A549 (cell line): Measurements from ENCODE around the gene ADGRE1. TPM values are rescaled to one million over a fixed set of nuclear protein-coding genes. Genes with fewer than 3 reads are reported as not detected.
A peak's percentile ranks its signal among the peaks of the same experiment; 100 is the strongest.

Source experiments
- ATAC-seq, 2 experiments: fragments of 200-7000 bp in 1 of 2; fragments of >200 bp in 1 of 2; cut with Nextera tagmentation in 1 of 2; cut with Tn5 transposase in 1 of 2; 3 replicates each; pipeline versions ENCODE4 v1.8.0 to v1.9.1; 2018 to 2020; ENCODE audit warnings: mild to moderate bottlenecking in 1 of 2, moderate library complexity in 1 of 2
- CTCF ChIA-PET: fragments of 300-600 bp; sonication (Branson Sonifier 250); formaldehyde crosslinking; extraction: SDS; loops from one replicate; lab custom pipeline; 2021; ENCODE audit warnings: antibody characterized with exemption, inconsistent platforms; lab: Yijun Ruan, JAX
- POLR2A ChIA-PET: fragments of 350-600 bp; formaldehyde crosslinking; extraction: SDS; loops from one replicate; lab custom pipeline; 2021; ENCODE audit warnings: antibody characterized with exemption, inconsistent platforms; lab: Yijun Ruan, JAX
- DNase-seq, 2 experiments: peaks; one replicate each; pipeline versions ENCODE4 v3.0.0 to v3.0.0-alpha.2; 2011 to 2016; ENCODE audit warnings: low read depth in 1 of 2, low spot score in 1 of 2
- FAIRE-seq: peaks from 2 replicates; lab custom pipeline; 2011; peaks lifted over from hg19 to GRCh38; lab: Jason Lieb, UNC
- H3K27ac ChIP-seq, 2 experiments: fragments of >200 bp; sonication (Bioruptor Twin); formaldehyde crosslinking; 3 replicates each; pipeline ENCODE4 v1.5.1; 2016 to 2017
- H3K4me1 ChIP-seq: fragments of >200 bp; sonication (Bioruptor Twin); formaldehyde crosslinking; 3 replicates; pipeline ENCODE4 v1.6.1; 2016
- H3K4me2 ChIP-seq: fragments of >200 bp; sonication (Bioruptor Twin); formaldehyde crosslinking; 3 replicates; pipeline ENCODE4 v1.6.1; 2016
- H3K4me3 ChIP-seq: fragments of >200 bp; sonication (Bioruptor Twin); formaldehyde crosslinking; 3 replicates; pipeline ENCODE4 v1.5.1; 2016
- H3K9me3 ChIP-seq: fragments of >200 bp; sonication (Bioruptor Twin); formaldehyde crosslinking; 3 replicates; pipeline ENCODE4 v1.6.1; 2016
- BHLHE40 ChIP-seq: IDR thresholded peaks from 2 replicates; pipeline ENCODE4 v1.6.1; 2012; ENCODE audit warnings: low read depth, low read length, inconsistent platforms
- CBX2 ChIP-seq: fragments of 200-600 bp; sonication (generic); IDR thresholded peaks from 2 replicates; pipeline ENCODE4 v1.6.1; 2016; ENCODE audit warnings: low read depth, mild to moderate bottlenecking, borderline replicate concordance
- CBX8 ChIP-seq: fragments of 200-600 bp; sonication (generic); IDR thresholded peaks from 2 replicates; pipeline ENCODE4 v1.6.1; 2016
- CHD2 ChIP-seq: fragments of 150-350 bp; IDR thresholded peaks from 2 replicates; pipeline ENCODE4 v1.6.1; 2014; ENCODE audit warnings: low read length; ENCODE audit not compliant: partially characterized antibody
- ESRRA ChIP-seq: fragments of 150-350 bp; IDR thresholded peaks from 2 replicates; pipeline ENCODE4 v1.6.1; 2014; ENCODE audit warnings: mild to moderate bottlenecking, low read length, borderline replicate concordance
- GATA3 ChIP-seq: IDR thresholded peaks from 2 replicates; pipeline ENCODE4 v1.6.1; 2012; ENCODE audit warnings: borderline replicate concordance
- HEYL ChIP-seq: fragments of 250-450 bp; sonication (Bioruptor Pico); IDR thresholded peaks from 2 replicates; pipeline ENCODE4 v1.8.0; 2021; ENCODE audit warnings: mild to moderate bottlenecking, moderate library complexity
- HOXB5 ChIP-seq: fragments of 250-450 bp; sonication (Bioruptor Pico); IDR thresholded peaks from 2 replicates; pipeline ENCODE4 v1.5.0; 2020; ENCODE audit warnings: mild to moderate bottlenecking, moderate library complexity
- MAZ ChIP-seq: fragments of 150-350 bp; IDR thresholded peaks from 2 replicates; pipeline ENCODE4 v1.6.1; 2014; ENCODE audit warnings: antibody characterized with exemption, low read depth, low read length, borderline replicate concordance
- NFE2L2 ChIP-seq: fragments of 150-350 bp; conservative IDR thresholded peaks from 2 replicates; pipeline ENCODE4 v1.6.1; 2014; ENCODE audit warnings: low read length
- PHF8 ChIP-seq: fragments of 200-600 bp; sonication (generic); IDR thresholded peaks from 2 replicates; pipeline ENCODE4 v1.6.1; 2016; ENCODE audit warnings: low read depth, mild to moderate bottlenecking, antibody characterized with exemption, moderate library complexity, borderline replicate concordance
- POLR2A ChIP-seq: IDR thresholded peaks from 2 replicates; pipeline ENCODE4 v1.6.1; 2012; ENCODE audit warnings: mild to moderate bottlenecking, low read length
- POLR2AphosphoS2 ChIP-seq: conservative IDR thresholded peaks from 2 replicates; pipeline ENCODE4 v1.6.1; 2012; ENCODE audit warnings: low read length, improper control_type of control experiment, inconsistent platforms
- RAD21 ChIP-seq, 2 experiments: fragments of >200 bp in 1 of 2; sonication (Bioruptor Twin) in 1 of 2; formaldehyde crosslinking in 1 of 2; IDR thresholded peaks in 1 of 2; conservative IDR thresholded peaks in 1 of 2; 2 replicates in 1 of 2; 3 replicates in 1 of 2; pipeline ENCODE4 v1.6.1; 2012 to 2018; ENCODE audit warnings: inconsistent platforms in 1 of 2
- SREBF2 ChIP-seq: fragments of 450-650 bp; IDR thresholded peaks from 2 replicates; pipeline ENCODE4 v1.6.1; 2014; ENCODE audit warnings: mild to moderate bottlenecking, moderate library complexity
- ZFP36 ChIP-seq: fragments of 450-650 bp; IDR thresholded peaks from 2 replicates; pipeline ENCODE4 v1.6.1; 2014; ENCODE audit warnings: borderline replicate concordance; ENCODE audit not compliant: partially characterized antibody
- ZSCAN20 ChIP-seq: fragments of 250-450 bp; sonication (Bioruptor Pico); IDR thresholded peaks from 2 replicates; pipeline ENCODE4 v1.8.0; 2022; ENCODE audit warnings: mild to moderate bottlenecking, moderate library complexity
- WGBS: methylation state at CpG from one replicate; pipeline ENCODE4 v1.1.6; 2017; ENCODE audit errors: missing lambda C conversion rate; 5-methylcytosine and 5-hydroxymethylcytosine counted together
- polyA plus RNA-seq, 4 experiments: library from polyadenylated mRNA; depleted of rRNA in 3 of 4; stranded (reverse); fragments of >200 nt; fragmentation: RNase III in 1 of 4; extraction: RNeasy Plus Mini Kit Qiagen cat#74134 plus additional on column Dnase treatment in 1 of 4; gene quantifications; 2 replicates in 3 of 4; 3 replicates in 1 of 4; pipeline ENCODE4 v1.2.3, GENCODE V29; 2011 to 2017
- TF ChIP-seq, protein P1 (sequence below): fragments of 250-450 bp; sonication (Bioruptor Pico); IDR thresholded peaks from 2 replicates; pipeline ENCODE4 v1.5.0; 2021; ENCODE audit warnings: mild to moderate bottlenecking, moderate library complexity, borderline replicate concordance
- TF ChIP-seq, protein P2 (sequence below): fragments of 450-650 bp; IDR thresholded peaks from 2 replicates; pipeline ENCODE4 v1.6.1; 2014; ENCODE audit warnings: antibody characterized with exemption
- TF ChIP-seq, protein P3 (sequence below): fragments of 150-350 bp; IDR thresholded peaks from 2 replicates; pipeline ENCODE4 v1.6.1; 2014; ENCODE audit warnings: low read depth, mild to moderate bottlenecking, low read length
- TF ChIP-seq, protein P4 (sequence below): fragments of >200 bp; sonication (Bioruptor Twin); formaldehyde crosslinking; IDR thresholded peaks from 2 replicates; pipeline ENCODE4 v1.6.1; 2016

Gene ADGRE1
- polyA plus RNA-seq, 2 of the 4 experiments (the other 2 are of a cell fraction): 3.6 to 4.8 TPM

DNA sequence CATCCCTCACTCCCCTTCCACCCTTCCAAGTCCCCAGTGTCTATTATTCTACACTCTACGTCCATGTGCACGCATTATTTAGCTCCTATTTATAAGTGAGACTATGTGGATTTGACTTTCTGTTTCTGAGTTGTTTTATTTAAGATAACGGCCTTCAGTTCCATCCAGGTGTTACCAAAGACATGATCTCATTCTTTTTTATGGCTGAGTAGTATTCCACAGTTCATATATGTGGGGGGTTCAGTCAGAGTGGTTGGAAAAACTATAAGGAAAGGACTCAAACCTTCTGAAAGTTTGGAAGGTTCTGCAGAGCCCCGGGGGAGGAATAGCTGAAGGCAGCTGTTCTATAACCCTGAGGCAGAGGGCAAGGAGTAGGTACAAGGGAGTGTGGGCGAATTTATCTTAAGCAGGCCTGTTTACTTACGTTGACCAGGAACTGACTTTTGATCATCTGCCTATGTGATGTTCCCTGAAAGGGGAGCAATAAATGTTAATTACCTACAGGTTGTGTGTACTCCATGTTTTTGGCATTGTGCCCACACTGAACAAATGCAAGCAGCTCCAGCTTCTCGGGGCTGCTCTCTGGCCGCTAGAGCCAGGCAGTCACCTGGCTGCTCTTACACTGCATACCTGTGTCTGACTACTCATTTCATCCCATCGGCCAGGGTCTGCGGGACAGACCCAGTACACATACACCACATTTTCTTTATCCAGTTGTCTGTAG, 13.5 kb upstream of the ADGRE1 start:
- TF ChIP-seq, protein P1, sequence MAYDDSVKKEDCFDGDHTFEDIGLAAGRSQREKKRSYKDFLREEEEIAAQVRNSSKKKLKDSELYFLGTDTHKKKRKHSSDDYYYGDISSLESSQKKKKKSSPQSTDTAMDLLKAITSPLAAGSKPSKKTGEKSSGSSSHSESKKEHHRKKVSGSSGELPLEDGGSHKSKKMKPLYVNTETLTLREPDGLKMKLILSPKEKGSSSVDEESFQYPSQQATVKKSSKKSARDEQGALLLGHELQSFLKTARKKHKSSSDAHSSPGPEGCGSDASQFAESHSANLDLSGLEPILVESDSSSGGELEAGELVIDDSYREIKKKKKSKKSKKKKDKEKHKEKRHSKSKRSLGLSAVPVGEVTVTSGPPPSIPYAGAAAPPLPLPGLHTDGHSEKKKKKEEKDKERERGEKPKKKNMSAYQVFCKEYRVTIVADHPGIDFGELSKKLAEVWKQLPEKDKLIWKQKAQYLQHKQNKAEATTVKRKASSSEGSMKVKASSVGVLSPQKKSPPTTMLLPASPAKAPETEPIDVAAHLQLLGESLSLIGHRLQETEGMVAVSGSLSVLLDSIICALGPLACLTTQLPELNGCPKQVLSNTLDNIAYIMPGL (CRISPR knock-in tag): no peak
- TF ChIP-seq NFE2L2 (no peak), POLR2A (no peak), PHF8 (no peak), BHLHE40 (no peak), CBX2 (no peak), HOXB5 (no peak)
- TF ChIP-seq, protein P2, sequence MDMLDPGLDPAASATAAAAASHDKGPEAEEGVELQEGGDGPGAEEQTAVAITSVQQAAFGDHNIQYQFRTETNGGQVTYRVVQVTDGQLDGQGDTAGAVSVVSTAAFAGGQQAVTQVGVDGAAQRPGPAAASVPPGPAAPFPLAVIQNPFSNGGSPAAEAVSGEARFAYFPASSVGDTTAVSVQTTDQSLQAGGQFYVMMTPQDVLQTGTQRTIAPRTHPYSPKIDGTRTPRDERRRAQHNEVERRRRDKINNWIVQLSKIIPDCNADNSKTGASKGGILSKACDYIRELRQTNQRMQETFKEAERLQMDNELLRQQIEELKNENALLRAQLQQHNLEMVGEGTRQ: no peak
- CTCF ChIA-PET: interaction anchor here (0.5 to 4.7 kb wide), 2 partner anchors 10 to 1009 kb away, joined by 3 to 17 read pairs; no protein-coding TSS in a partner anchor
- WGBS: 44% methylated on average over 10 of the region's 10 CpGs

DNA sequence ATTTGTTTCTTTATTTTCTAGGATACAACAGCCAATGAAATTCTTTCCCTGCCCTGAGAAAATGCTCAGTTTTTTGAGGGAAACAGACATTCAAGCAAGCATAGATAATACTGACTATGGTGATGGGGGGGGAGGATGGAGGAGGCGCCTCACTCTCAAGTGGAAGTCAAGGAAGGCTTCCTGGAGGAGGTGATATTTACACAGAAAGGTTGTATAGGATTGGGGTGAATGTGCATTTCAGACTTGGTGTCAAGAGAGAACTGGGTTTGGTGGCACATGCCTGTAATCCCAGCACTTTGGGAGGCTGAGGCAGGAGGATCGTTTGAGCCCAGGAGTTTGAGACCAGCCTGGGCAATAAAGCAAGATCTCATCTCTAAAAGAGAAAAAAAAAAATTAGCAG, 12.2 kb upstream of the ADGRE1 start:
- POLR2A ChIA-PET: interaction anchor here (0.6 kb wide), 1 partner anchor 1292 kb away, joined by 5 read pairs; no protein-coding TSS in a partner anchor
- no peaks in the 10 kb centered on the region for H3K4me1 ChIP-seq
- no peak for FAIRE-seq
- ATAC-seq: no peak
- no peak overlapping the region for H3K4me2 ChIP-seq
- H3K9me3 ChIP-seq: peaks cover 4% of the 10 kb centered on the region; the same call in 1 of the 3 replicates
- CTCF ChIA-PET: interaction anchor here (4.7 kb wide), 1 partner anchor 11 kb away, joined by 17 read pairs; no protein-coding TSS in a partner anchor
- TF ChIP-seq ZFP36: peak; percentile 63
- no peak for TF ChIP-seq CBX8
- no peak for DNase-seq
- 0% methylated on average over 2 of the region's 2 CpGs for WGBS
- no peak overlapping the region for H3K27ac ChIP-seq
- no peak overlapping the region for H3K4me3 ChIP-seq

More for the DNA sequence above, 13.5 kb upstream of the ADGRE1 start:
- Histone ChIP-seq H3K4me3 (no peak overlapping the region), H3K27ac (no peak overlapping the region), H3K4me1 (no peaks in the 10 kb centered on the region), H3K9me3 (no peaks in the 10 kb centered on the region), H3K4me2 (no peak overlapping the region)
- POLR2A ChIA-PET: no interaction called here
- no peak for DNase-seq
- ATAC-seq: no peak
- FAIRE-seq: no peak

DNA sequence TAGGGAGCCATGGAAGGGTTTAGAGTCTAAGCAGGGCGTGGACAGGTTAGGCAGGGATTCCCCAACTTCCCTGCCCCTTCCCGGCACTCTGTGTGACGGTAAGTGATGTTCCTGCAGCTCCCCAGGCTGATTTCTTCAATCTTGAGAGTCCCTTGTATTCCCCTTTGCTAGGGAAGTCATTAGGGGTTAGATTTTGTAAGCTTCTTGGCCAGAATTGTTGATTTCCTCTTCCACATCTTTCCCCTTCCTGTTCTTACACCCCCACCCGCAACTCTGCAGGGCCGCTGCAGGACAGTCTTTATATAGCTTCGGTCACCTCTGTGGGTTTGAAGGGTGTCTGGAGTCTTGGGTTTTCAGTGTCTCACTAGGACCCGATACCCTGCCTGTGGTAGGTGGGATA, 10.6 kb upstream of the ADGRE1 start:
- peaks cover 4% of the 10 kb centered on the region; the same call in 1 of the 3 replicates for H3K9me3 ChIP-seq
- H3K4me2 ChIP-seq: no peak overlapping the region
- no peak for FAIRE-seq
- no peak for ATAC-seq
- CTCF ChIA-PET: interaction anchor here (4.7 kb wide), 1 partner anchor 13 kb away, joined by 17 read pairs; no protein-coding TSS in a partner anchor
- no peak for TF ChIP-seq HEYL (CRISPR knock-in tag)
- TF ChIP-seq RAD21 (conservative IDR thresholded peaks at IDR 0.05 in 1 of 2, IDR thresholded peaks at IDR 0.05 in 1 of 2): no peak
- TF ChIP-seq SREBF2: no peak
- no peak for TF ChIP-seq ESRRA
- TF ChIP-seq ZFP36: no peak
- no peak for TF ChIP-seq POLR2AphosphoS2
- TF ChIP-seq, protein P3, sequence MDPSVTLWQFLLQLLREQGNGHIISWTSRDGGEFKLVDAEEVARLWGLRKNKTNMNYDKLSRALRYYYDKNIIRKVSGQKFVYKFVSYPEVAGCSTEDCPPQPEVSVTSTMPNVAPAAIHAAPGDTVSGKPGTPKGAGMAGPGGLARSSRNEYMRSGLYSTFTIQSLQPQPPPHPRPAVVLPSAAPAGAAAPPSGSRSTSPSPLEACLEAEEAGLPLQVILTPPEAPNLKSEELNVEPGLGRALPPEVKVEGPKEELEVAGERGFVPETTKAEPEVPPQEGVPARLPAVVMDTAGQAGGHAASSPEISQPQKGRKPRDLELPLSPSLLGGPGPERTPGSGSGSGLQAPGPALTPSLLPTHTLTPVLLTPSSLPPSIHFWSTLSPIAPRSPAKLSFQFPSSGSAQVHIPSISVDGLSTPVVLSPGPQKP: no peak
- TF ChIP-seq ZSCAN20 (CRISPR knock-in tag): no peak
- TF ChIP-seq MAZ: no peak
- TF ChIP-seq GATA3: no peak
- TF ChIP-seq, protein P4, sequence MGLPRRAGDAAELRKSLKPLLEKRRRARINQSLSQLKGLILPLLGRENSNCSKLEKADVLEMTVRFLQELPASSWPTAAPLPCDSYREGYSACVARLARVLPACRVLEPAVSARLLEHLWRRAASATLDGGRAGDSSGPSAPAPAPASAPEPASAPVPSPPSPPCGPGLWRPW: no peak
- TF ChIP-seq PHF8: no peak
- no peak for TF ChIP-seq CHD2
- TF ChIP-seq, all 56 proteins: peak for 0
- DNase-seq: no peak
- 39% methylated on average over 7 of the region's 7 CpGs for WGBS
- Histone ChIP-seq H3K4me3 (no peak overlapping the region), H3K27ac (no peak overlapping the region), H3K4me1 (no peaks in the 10 kb centered on the region)
- POLR2A ChIA-PET: no interaction called here
